Prostate gland (tissue), 2 donors: ENCODE data around the gene TNKS1BP1.

Source experiments
- POLR2A ChIP-seq: fragments of 450-650 bp; IDR thresholded peaks from one replicate; pipeline ENCODE4 v1.6.1; 2016; ENCODE audit warnings: antibody characterized with exemption, mild to moderate bottlenecking
- POLR2AphosphoS5 ChIP-seq: sonication (generic); formaldehyde crosslinking; IDR thresholded peaks from one replicate; pipeline ENCODE4 v1.6.1; 2017; ENCODE audit warnings: antibody characterized with exemption
- TF ChIP-seq, protein P1 (sequence below), 4 experiments: fragments of 200-600 bp in 2 of 4; fragments of 450-650 bp in 2 of 4; sonication (generic) in 2 of 4; IDR thresholded peaks; 1 replicate in 3 of 4; 2 replicates in 1 of 4; pipeline ENCODE4 v1.5.1; 2016 to 2019; ENCODE audit warnings: antibody characterized with exemption in 4 of 4, mild to moderate bottlenecking in 2 of 4, moderate library complexity in 2 of 4

DNA sequence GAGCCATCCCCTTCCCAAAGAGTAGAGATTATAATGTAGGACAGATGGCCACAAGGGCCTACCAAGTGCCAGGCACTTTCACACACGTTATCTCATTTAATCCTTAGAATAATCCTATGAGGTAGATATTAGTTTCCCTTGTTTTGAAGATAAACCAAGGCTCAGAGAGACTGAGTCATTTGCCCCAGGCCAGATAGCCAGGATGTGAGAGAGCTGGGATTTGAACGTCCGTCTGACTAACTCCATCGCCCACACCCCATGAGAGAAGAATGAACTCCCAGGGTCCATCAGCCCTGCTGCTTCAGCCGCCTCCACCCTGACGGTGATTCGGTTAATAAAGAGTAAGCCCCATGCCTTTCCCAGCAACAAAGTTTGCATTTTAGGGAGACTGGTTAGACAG, 45.5 kb upstream of the TNKS1BP1 start:
- TF ChIP-seq, protein P1, sequence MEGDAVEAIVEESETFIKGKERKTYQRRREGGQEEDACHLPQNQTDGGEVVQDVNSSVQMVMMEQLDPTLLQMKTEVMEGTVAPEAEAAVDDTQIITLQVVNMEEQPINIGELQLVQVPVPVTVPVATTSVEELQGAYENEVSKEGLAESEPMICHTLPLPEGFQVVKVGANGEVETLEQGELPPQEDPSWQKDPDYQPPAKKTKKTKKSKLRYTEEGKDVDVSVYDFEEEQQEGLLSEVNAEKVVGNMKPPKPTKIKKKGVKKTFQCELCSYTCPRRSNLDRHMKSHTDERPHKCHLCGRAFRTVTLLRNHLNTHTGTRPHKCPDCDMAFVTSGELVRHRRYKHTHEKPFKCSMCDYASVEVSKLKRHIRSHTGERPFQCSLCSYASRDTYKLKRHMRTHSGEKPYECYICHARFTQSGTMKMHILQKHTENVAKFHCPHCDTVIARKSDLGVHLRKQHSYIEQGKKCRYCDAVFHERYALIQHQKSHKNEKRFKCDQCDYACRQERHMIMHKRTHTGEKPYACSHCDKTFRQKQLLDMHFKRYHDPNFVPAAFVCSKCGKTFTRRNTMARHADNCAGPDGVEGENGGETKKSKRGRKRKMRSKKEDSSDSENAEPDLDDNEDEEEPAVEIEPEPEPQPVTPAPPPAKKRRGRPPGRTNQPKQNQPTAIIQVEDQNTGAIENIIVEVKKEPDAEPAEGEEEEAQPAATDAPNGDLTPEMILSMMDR (IDR thresholded peaks at IDR 0.05) = no peak
- TF ChIP-seq POLR2AphosphoS5 (no peak), POLR2A (no peak)
